Thoracic aorta (tissue), 2 donors: Measurements from ENCODE around the gene PVR. TPM values are rescaled to one million over a fixed set of nuclear protein-coding genes. Genes with fewer than 3 reads are reported as not detected.

Experiments used
- ATAC-seq: fragments of 150-250 bp; one replicate; pipeline ENCODE4 v1.8.0; 2017; ENCODE audit warnings: low read depth; ENCODE audit not compliant: insufficient number of reproducible peaks, low FRiP score
- DNase-seq: peaks from one replicate; pipeline ENCODE4 v3.0.0-alpha.2; 2020; ENCODE audit warnings: low spot score
- H3K27ac ChIP-seq, 2 donors: fragments of 200-600 bp; sonication (generic); 1 replicate in 1 of 2; 2 replicates in 1 of 2; pipeline ENCODE4 v1.5.1; 2016; ENCODE audit warnings: mild to moderate bottlenecking in 2 of 2, moderate library complexity in 2 of 2
- H3K27me3 ChIP-seq: fragments of 200-600 bp; sonication (generic); replicated peaks from 2 replicates; pipeline ENCODE4 v1.6.0; 2016; ENCODE audit warnings: mild to moderate bottlenecking; ENCODE audit not compliant: insufficient read depth
- H3K36me3 ChIP-seq: fragments of 200-600 bp; sonication (generic); one replicate; pipeline ENCODE4 v1.5.1; 2016
- H3K4me1 ChIP-seq, 2 donors: fragments of 200-600 bp; sonication (generic); 1 replicate in 1 of 2; 2 replicates in 1 of 2; pipeline versions ENCODE4 v1.5.1 to v1.6.0; 2016; ENCODE audit warnings: low read depth in 2 of 2, mild to moderate bottlenecking in 1 of 2; ENCODE audit not compliant: control insufficient read depth in 1 of 2
- H3K4me3 ChIP-seq: fragments of 200-600 bp; sonication (generic); 2 replicates; pipeline ENCODE4 v1.5.1; 2016; ENCODE audit warnings: mild to moderate bottlenecking
- H3K9me3 ChIP-seq: fragments of 200-600 bp; sonication (generic); 2 replicates; pipeline ENCODE4 v1.5.1; 2016
- total RNA-seq, 2 donors: library from RNA; depleted of rRNA; stranded (reverse); fragments of >200 nt; gene quantifications; one replicate each; pipeline versions ENCODE4 v1.1.0 to v1.2.3, GENCODE V29; 2016
- TF ChIP-seq, protein P1 (sequence below): fragments of 200-600 bp; sonication (generic); IDR thresholded peaks from one replicate; pipeline ENCODE4 v1.5.1; 2019; ENCODE audit warnings: antibody characterized with exemption

Gene PVR
- total RNA-seq, 2 donors from 2014 or later, result 59.7 to 102 TPM

DNA sequence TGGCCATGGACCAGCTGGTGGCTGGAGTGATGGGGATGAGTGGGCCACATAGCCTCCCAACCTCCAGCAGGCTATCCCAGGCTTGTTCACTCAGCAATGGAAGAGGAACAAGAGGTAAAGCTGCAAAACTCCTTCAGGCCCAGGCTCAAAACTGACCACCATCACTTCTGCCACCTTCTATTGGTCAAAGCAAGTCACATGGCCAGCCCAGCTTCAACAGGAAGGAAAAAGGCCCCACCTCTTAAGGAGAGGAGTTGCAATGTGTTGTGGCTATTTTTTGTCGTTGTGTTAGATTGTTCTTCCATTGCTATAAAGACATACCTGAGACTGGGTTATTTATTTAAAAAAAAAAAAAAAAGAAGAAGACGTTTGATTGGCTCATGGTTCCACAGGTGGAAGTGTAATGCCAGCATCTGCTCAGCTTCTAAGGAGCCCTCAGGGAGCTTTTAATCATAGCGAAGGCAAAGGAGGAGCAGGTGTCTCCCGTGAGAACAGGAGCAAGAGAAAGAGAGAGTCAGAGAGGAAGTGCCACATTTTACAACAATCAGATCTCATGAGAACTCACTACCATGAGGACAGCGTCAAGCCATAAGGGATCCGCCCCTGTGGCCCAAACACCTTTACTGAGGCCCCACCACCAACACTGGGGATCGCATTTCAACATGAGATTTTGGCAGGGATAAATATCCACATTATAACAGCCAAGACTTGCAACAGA, 24.9 kb upstream of the PVR start:
- no peaks in the 10 kb centered on the region for H3K9me3 ChIP-seq
- no peak overlapping the region for H3K27ac ChIP-seq
- DNase-seq (no peak), ATAC-seq (no peak)
- H3K27me3 ChIP-seq, result no peaks in the 10 kb centered on the region
- H3K4me3 ChIP-seq, result no peak overlapping the region
- peaks cover 0 to 3% of the 10 kb centered on the region in 2 donors for H3K4me1 ChIP-seq
- TF ChIP-seq, protein P1, sequence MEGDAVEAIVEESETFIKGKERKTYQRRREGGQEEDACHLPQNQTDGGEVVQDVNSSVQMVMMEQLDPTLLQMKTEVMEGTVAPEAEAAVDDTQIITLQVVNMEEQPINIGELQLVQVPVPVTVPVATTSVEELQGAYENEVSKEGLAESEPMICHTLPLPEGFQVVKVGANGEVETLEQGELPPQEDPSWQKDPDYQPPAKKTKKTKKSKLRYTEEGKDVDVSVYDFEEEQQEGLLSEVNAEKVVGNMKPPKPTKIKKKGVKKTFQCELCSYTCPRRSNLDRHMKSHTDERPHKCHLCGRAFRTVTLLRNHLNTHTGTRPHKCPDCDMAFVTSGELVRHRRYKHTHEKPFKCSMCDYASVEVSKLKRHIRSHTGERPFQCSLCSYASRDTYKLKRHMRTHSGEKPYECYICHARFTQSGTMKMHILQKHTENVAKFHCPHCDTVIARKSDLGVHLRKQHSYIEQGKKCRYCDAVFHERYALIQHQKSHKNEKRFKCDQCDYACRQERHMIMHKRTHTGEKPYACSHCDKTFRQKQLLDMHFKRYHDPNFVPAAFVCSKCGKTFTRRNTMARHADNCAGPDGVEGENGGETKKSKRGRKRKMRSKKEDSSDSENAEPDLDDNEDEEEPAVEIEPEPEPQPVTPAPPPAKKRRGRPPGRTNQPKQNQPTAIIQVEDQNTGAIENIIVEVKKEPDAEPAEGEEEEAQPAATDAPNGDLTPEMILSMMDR, result no peak
- no peaks in the 10 kb centered on the region for H3K36me3 ChIP-seq

DNA sequence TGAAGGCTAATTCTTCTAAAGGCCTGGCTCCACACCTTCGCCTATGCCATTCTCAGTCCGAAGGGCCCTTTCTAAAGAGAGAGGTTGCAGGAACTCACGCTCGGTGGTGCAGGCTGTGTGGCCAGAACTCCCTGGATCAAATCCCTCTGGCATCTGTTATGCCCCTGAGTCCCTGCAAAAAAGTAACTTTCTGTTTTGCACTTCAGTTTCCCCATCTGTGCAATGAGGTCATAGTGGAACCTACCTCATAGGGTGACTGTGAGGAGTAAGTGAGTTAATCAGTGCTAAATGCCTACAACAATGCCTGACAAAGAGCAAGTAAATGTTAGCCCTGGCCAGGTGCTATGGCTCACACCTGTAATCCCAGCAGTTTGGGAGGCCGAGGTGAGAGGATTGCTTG, 23.0 kb upstream of the PVR start:
- TF ChIP-seq, protein P1, result no peak
- H3K4me1 ChIP-seq, result peaks cover 0 to 3% of the 10 kb centered on the region in 2 donors
- DNase-seq, result no peak

DNA sequence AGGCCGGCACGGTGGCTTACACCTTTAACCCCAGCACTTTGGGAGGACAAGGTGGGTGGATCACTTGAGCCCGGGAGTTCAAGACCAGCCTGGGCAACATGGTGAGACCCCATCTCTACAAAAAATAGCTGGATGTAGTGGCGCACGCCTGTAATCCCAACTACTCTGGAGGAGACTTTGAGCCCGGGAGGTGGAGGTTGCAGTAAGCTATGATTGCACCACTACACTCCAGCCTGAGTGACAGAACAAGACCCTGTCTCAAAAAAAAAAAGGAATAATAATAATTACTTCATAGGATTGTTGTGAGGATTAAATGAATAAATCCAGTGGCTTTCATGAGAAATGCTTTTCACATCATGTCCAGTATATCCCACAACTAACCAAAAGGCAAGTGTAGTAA, 22.3 kb upstream of the PVR start:
- no peak overlapping the region for H3K27ac ChIP-seq
- DNase-seq (no peak), ATAC-seq (no peak)
- H3K27me3 ChIP-seq, result no peaks in the 10 kb centered on the region
- no peaks in the 10 kb centered on the region for H3K36me3 ChIP-seq
- TF ChIP-seq, protein P1, result no peak
- no peak overlapping the region for H3K4me3 ChIP-seq
- peaks cover 3 to 6% of the 10 kb centered on the region in 2 donors for H3K4me1 ChIP-seq
- no peaks in the 10 kb centered on the region for H3K9me3 ChIP-seq

More for the DNA sequence above, 23.0 kb upstream of the PVR start:
- Histone ChIP-seq H3K9me3 (no peaks in the 10 kb centered on the region), H3K36me3 (no peaks in the 10 kb centered on the region), H3K27ac (no peak overlapping the region), H3K27me3 (no peaks in the 10 kb centered on the region), H3K4me3 (no peak overlapping the region)
- ATAC-seq, result no peak

DNA sequence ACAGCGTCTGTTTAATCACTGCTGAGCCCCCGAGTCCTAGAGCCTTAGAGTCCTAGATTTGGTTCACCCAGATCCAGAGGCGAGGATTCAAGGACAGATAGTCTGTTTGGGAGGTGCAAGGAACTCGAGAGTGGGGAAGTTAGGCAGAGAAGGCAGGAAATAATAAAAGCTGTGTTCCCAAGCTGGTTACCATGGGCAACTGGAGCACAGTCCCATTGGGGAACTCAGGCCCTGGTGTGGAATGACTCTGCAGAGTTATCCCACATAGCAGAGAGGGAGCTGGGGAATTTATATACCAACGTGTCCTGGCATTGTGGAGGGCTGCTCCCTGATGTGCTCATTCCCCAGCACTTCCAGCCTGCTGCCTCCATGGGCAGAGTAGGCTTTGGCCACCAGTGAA, 20.6 kb upstream of the PVR start:
- DNase-seq, result no peak
- TF ChIP-seq, protein P1, result no peak
- ATAC-seq, result no peak
- Histone ChIP-seq H3K4me3 (no peak overlapping the region), H3K36me3 (no peaks in the 10 kb centered on the region), H3K9me3 (no peaks in the 10 kb centered on the region), H3K27ac (no peak overlapping the region), H3K4me1 (peaks cover 0 to 6% of the 10 kb centered on the region in 2 donors), H3K27me3 (no peaks in the 10 kb centered on the region)

DNA sequence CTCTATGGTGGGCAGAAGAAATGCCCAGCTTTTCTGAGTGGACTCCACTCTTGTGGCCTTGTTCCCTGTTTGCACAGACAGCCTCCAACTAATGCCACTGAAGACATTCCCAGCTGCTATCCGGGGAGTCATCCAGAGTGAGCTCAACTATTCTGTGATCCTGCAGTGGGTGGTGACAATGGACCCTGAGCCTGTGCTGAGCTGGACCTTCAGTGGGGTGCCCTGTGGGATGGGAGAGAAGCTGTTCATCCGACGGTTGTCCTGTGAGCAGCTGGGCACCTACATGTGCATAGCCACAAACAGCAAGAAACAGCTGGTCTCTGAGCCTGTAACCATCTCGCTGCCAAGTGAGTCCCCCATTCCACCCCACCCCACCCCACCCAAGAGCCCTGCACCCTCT, 20.1 kb upstream of the PVR start:
- Histone ChIP-seq H3K4me1 (peaks cover 0 to 6% of the 10 kb centered on the region in 2 donors), H3K27me3 (no peaks in the 10 kb centered on the region), H3K36me3 (no peaks in the 10 kb centered on the region), H3K9me3 (no peaks in the 10 kb centered on the region), H3K4me3 (no peak overlapping the region), H3K27ac (no peak overlapping the region)
- ATAC-seq (no peak), DNase-seq (no peak)
- TF ChIP-seq, protein P1, result no peak
